ENCODE data around the gene TMEM184C. TPM values are rescaled to one million over a fixed set of nuclear protein-coding genes. Genes with fewer than 3 reads are reported as not detected.

The TMEM184C gene
- total and polyA plus RNA-seq, 4 donors = 41.7 to 54.8 (median 48.6) TPM

DNA sequence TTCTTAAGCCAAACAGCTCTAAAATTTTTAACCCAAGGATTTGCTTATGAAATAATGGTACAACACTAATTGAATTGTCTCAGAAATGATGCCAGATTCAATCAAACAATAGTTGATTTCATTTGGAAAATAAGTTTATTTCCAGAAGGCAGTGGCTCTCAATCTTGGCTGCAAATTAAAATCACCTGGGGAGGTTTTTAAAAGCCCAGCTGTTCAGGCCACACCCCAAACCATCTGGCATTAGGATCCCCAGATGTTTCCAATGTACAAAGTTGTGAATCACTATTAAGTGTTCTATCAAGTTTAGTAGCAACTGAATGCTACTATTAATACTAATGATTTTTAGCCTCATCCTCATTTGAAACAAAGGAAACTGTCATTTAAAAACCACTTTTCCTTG lies 22.2 kb downstream of the TMEM184C start:
- peaks cover 3% of the 10 kb centered on the region for H3K9me3 ChIP-seq (ENCODE audit: control insufficient read depth, insufficient read depth, low read length)

DNA sequence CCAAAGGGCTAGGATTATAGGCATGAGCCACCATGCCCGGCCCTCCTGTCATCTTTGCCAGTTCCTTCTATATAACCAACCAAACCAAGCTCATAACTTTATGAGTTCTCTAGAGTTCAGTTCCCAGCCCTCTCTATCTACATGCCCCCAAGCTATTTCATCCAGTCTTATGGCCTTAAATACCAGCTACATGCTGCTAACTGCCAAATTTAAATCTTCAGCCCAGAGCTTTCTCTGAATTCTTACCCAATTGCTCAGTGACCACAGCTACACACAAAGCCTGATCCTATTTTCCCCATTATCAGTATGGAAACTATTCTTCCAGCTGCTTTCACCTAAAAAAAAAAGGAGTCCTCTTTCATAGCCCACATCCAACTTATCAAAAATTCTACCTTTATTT lies 23.1 kb downstream of the TMEM184C start:
- no peak overlapping the region for H3K27ac ChIP-seq (ENCODE audit: low read depth, low read length)
- H3K27me3 ChIP-seq (ENCODE audit: control insufficient read depth, insufficient read depth, low read length) = no peaks in the 10 kb centered on the region
- H3K36me3 ChIP-seq (ENCODE audit: control insufficient read depth, insufficient read depth, low read length) = peaks cover 9% of the 10 kb centered on the region
- H3K4me3 ChIP-seq (ENCODE audit: low read depth, low read length) = no peak overlapping the region
- WGBS (ENCODE audit: insufficient coverage) = 100% methylated on average over 1 of the region's 1 CpG
- H3K9me3 ChIP-seq (ENCODE audit: control insufficient read depth, insufficient read depth, low read length) = peaks cover 3% of the 10 kb centered on the region
- no peak for DNase-seq (ENCODE audit: low read depth in 4 of 6, low spot score in 6 of 6)
- H3K4me1 ChIP-seq (ENCODE audit: control insufficient read depth, insufficient read depth, low read length) = no peaks in the 10 kb centered on the region

More for the DNA sequence above, 22.2 kb downstream of the TMEM184C start:
- Histone ChIP-seq H3K4me3 (ENCODE audit: low read depth, low read length) (no peak overlapping the region), H3K27me3 (ENCODE audit: control insufficient read depth, insufficient read depth, low read length) (no peaks in the 10 kb centered on the region), H3K36me3 (ENCODE audit: control insufficient read depth, insufficient read depth, low read length) (peaks cover 13% of the 10 kb centered on the region), H3K27ac (ENCODE audit: low read depth, low read length) (no peak overlapping the region), H3K4me1 (ENCODE audit: control insufficient read depth, insufficient read depth, low read length) (no peaks in the 10 kb centered on the region)
- no peak for DNase-seq (ENCODE audit: low read depth in 4 of 6, low spot score in 6 of 6)

GRCh38 chr4:147643616-147644015 lies 26.4 kb downstream of the TMEM184C start:
- Histone ChIP-seq H3K4me1 (ENCODE audit: control insufficient read depth, insufficient read depth, low read length) (no peaks in the 10 kb centered on the region), H3K27me3 (ENCODE audit: control insufficient read depth, insufficient read depth, low read length) (no peaks in the 10 kb centered on the region), H3K9me3 (ENCODE audit: control insufficient read depth, insufficient read depth, low read length) (no peaks in the 10 kb centered on the region), H3K27ac (ENCODE audit: low read depth, low read length) (no peak overlapping the region), H3K36me3 (ENCODE audit: control insufficient read depth, insufficient read depth, low read length) (peaks cover 9% of the 10 kb centered on the region), H3K4me3 (ENCODE audit: low read depth, low read length) (no peak overlapping the region)
- no CpG with 5 or more reads among the region's 1 CpG for WGBS (ENCODE audit: insufficient coverage)
- DNase-seq (ENCODE audit: low read depth in 4 of 6, low spot score in 6 of 6) = no peak

- Histone ChIP-seq H3K4me1 (ENCODE audit: control insufficient read depth, insufficient read depth, low read length) (no peaks in the 10 kb centered on the region), H3K4me3 (ENCODE audit: low read depth, low read length) (no peak overlapping the region), H3K27ac (ENCODE audit: low read depth, low read length) (no peak overlapping the region), H3K27me3 (ENCODE audit: control insufficient read depth, insufficient read depth, low read length) (no peaks in the 10 kb centered on the region), H3K36me3 (ENCODE audit: control insufficient read depth, insufficient read depth, low read length) (peaks cover 9% of the 10 kb centered on the region), H3K9me3 (ENCODE audit: control insufficient read depth, insufficient read depth, low read length) (no peaks in the 10 kb centered on the region)
- no CpG with 5 or more reads among the region's 3 CpGs for WGBS (ENCODE audit: insufficient coverage)
- no peak for DNase-seq (ENCODE audit: low read depth in 4 of 6, low spot score in 6 of 6)
Observed at GRCh38 chr4:147644471-147644870, 27.3 kb downstream of the TMEM184C start.

DNA sequence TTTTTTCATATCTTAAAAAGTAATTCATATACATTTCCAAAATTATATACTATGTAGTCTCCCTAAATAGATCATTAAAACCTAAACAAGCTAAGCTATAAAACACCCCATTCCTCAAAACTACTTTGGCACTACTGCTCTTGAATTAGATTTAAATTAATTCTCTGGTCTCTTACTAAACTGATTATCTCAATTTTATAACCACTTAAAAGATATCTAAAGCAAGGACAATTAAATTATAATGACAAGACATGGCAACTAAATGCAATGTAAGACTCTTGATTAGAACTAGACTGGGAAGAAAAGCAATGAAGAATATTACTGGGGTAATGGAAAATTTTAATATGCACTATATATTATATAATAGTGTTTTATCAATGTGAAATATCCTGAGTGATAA lies 27.9 kb downstream of the TMEM184C start:
- Histone ChIP-seq H3K9me3 (ENCODE audit: control insufficient read depth, insufficient read depth, low read length) (no peaks in the 10 kb centered on the region), H3K36me3 (ENCODE audit: control insufficient read depth, insufficient read depth, low read length) (peaks cover 9% of the 10 kb centered on the region), H3K27ac (ENCODE audit: low read depth, low read length) (no peak overlapping the region), H3K27me3 (ENCODE audit: control insufficient read depth, insufficient read depth, low read length) (no peaks in the 10 kb centered on the region), H3K4me3 (ENCODE audit: low read depth, low read length) (no peak overlapping the region), H3K4me1 (ENCODE audit: control insufficient read depth, insufficient read depth, low read length) (no peaks in the 10 kb centered on the region)
- no peak for DNase-seq (ENCODE audit: low read depth in 4 of 6, low spot score in 6 of 6)

GRCh38 chr4:147648656-147649055 lies 31.5 kb downstream of the TMEM184C start:
- Histone ChIP-seq H3K36me3 (ENCODE audit: control insufficient read depth, insufficient read depth, low read length) (peaks cover 4% of the 10 kb centered on the region), H3K4me3 (ENCODE audit: low read depth, low read length) (no peak overlapping the region), H3K9me3 (ENCODE audit: control insufficient read depth, insufficient read depth, low read length) (no peaks in the 10 kb centered on the region), H3K4me1 (ENCODE audit: control insufficient read depth, insufficient read depth, low read length) (no peaks in the 10 kb centered on the region), H3K27me3 (ENCODE audit: control insufficient read depth, insufficient read depth, low read length) (no peaks in the 10 kb centered on the region), H3K27ac (ENCODE audit: low read depth, low read length) (no peak overlapping the region)
- no peak for DNase-seq (ENCODE audit: low read depth in 4 of 6, low spot score in 6 of 6)

GRCh38 chr4:147651563-147651962 lies 34.4 kb downstream of the TMEM184C start:
- no CpG with 5 or more reads among the region's 1 CpG for WGBS (ENCODE audit: insufficient coverage)
- Histone ChIP-seq H3K36me3 (ENCODE audit: control insufficient read depth, insufficient read depth, low read length) (peaks cover 4% of the 10 kb centered on the region), H3K27ac (ENCODE audit: low read depth, low read length) (no peak overlapping the region), H3K27me3 (ENCODE audit: control insufficient read depth, insufficient read depth, low read length) (no peaks in the 10 kb centered on the region), H3K9me3 (ENCODE audit: control insufficient read depth, insufficient read depth, low read length) (no peaks in the 10 kb centered on the region), H3K4me3 (ENCODE audit: low read depth, low read length) (no peak overlapping the region), H3K4me1 (ENCODE audit: control insufficient read depth, insufficient read depth, low read length) (no peaks in the 10 kb centered on the region)
- no peak for DNase-seq (ENCODE audit: low read depth in 4 of 6, low spot score in 6 of 6)

GRCh38 chr4:147655639-147656038 lies 38.4 kb downstream of the TMEM184C start:
- peaks cover 18% of the 10 kb centered on the region for H3K36me3 ChIP-seq (ENCODE audit: control insufficient read depth, insufficient read depth, low read length)
- no CpG with 5 or more reads among the region's 2 CpGs for WGBS (ENCODE audit: insufficient coverage)
- H3K27ac ChIP-seq (ENCODE audit: low read depth, low read length) = no peak overlapping the region

DNA sequence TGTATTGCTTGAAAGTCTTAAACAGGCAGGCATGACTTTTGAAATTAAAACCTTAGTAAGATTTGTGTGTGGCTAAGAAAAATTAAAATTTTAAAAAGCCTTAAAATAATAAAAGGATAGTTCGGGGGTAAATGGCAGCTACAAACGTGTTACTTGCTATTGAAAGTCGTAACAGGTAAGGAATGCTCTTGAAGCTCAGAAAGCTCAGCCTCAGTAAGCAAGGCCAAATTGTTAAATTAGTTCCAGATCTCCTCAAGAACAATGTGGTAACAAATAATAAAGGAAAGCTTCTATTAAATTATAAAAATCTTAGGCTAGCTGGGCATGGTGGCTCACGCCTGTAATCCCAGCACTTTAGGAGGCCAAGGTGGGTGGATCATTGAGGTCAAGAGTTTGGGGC lies 41.3 kb downstream of the TMEM184C start:
- Histone ChIP-seq H3K27ac (ENCODE audit: low read depth, low read length) (no peak overlapping the region), H3K9me3 (ENCODE audit: control insufficient read depth, insufficient read depth, low read length) (no peaks in the 10 kb centered on the region), H3K36me3 (ENCODE audit: control insufficient read depth, insufficient read depth, low read length) (peaks cover 19% of the 10 kb centered on the region), H3K27me3 (ENCODE audit: control insufficient read depth, insufficient read depth, low read length) (no peaks in the 10 kb centered on the region), H3K4me3 (ENCODE audit: low read depth, low read length) (no peak overlapping the region), H3K4me1 (ENCODE audit: control insufficient read depth, insufficient read depth, low read length) (no peaks in the 10 kb centered on the region)
- 97% methylated on average over 4 of the region's 4 CpGs for WGBS (ENCODE audit: insufficient coverage)
- no peak for DNase-seq (ENCODE audit: low read depth in 4 of 6, low spot score in 6 of 6)

More at GRCh38 chr4:147655639-147656038, 38.4 kb downstream of the TMEM184C start:
- H3K4me3 ChIP-seq (ENCODE audit: low read depth, low read length) = no peak overlapping the region
- no peaks in the 10 kb centered on the region for H3K9me3 ChIP-seq (ENCODE audit: control insufficient read depth, insufficient read depth, low read length)
- H3K4me1 ChIP-seq (ENCODE audit: control insufficient read depth, insufficient read depth, low read length) = no peaks in the 10 kb centered on the region
- H3K27me3 ChIP-seq (ENCODE audit: control insufficient read depth, insufficient read depth, low read length) = no peaks in the 10 kb centered on the region
- DNase-seq (ENCODE audit: low read depth in 4 of 6, low spot score in 6 of 6) = no peak

- Histone ChIP-seq H3K27me3 (ENCODE audit: control insufficient read depth, insufficient read depth, low read length) (no peaks in the 10 kb centered on the region), H3K9me3 (ENCODE audit: control insufficient read depth, insufficient read depth, low read length) (no peaks in the 10 kb centered on the region), H3K27ac (ENCODE audit: low read depth, low read length) (no peak overlapping the region), H3K36me3 (ENCODE audit: control insufficient read depth, insufficient read depth, low read length) (peaks cover 2% of the 10 kb centered on the region), H3K4me3 (ENCODE audit: low read depth, low read length) (no peak overlapping the region), H3K4me1 (ENCODE audit: control insufficient read depth, insufficient read depth, low read length) (no peaks in the 10 kb centered on the region)
- no CpG with 5 or more reads among the region's 4 CpGs for WGBS (ENCODE audit: insufficient coverage)
- no peak for DNase-seq (ENCODE audit: low read depth in 4 of 6, low spot score in 6 of 6)
Observed at GRCh38 chr4:147674073-147674472, 56.9 kb downstream of the TMEM184C start.

Measured in spinal cord (tissue), 10 donors.